Fibroblast of lung (primary cell): ENCODE measurements around the gene PREP. TPM values are rescaled to one million over a fixed set of nuclear protein-coding genes. Genes with fewer than 3 reads are reported as not detected.

Experiments used
- DNase-seq, 2 donors: peaks; one replicate each; pipeline versions ENCODE4 v3.0.0 to v3.0.0-alpha.2; 2010; ENCODE audit warnings: low read depth in 2 of 2
- H2AFZ ChIP-seq: 2 replicates; pipeline ENCODE4 v1.5.1; 2012; ENCODE audit warnings: low read length, control low read depth, inconsistent platforms
- H3K27ac ChIP-seq: 2 replicates; pipeline ENCODE4 v1.5.1; 2011; ENCODE audit warnings: low read length, control low read depth; ENCODE audit not compliant: insufficient read depth
- H3K27me3 ChIP-seq: 2 replicates; pipeline ENCODE4 v1.5.1; 2011; ENCODE audit warnings: mild to moderate bottlenecking, low read length; ENCODE audit not compliant: control insufficient read depth, insufficient read depth
- H3K36me3 ChIP-seq: 2 replicates; pipeline ENCODE4 v1.5.1; 2011; ENCODE audit warnings: low read length; ENCODE audit not compliant: control insufficient read depth, insufficient read depth
- H3K4me1 ChIP-seq: 2 replicates; pipeline ENCODE4 v1.5.1; 2011; ENCODE audit warnings: low read length; ENCODE audit not compliant: control insufficient read depth, insufficient read depth; ENCODE audit errors: extremely low read depth
- H3K4me2 ChIP-seq: 2 replicates; pipeline ENCODE4 v1.5.1; 2011; ENCODE audit warnings: low read length, control low read depth; ENCODE audit not compliant: insufficient read depth; ENCODE audit errors: extremely low read depth
- H3K4me3 ChIP-seq, 4 experiments: fragments of 200-600 bp in 1 of 4; sonication (generic) in 1 of 4; replicated peaks in 1 of 4; 2 replicates each; pipeline ENCODE4 v1.5.1; 2011 to 2016; ENCODE audit warnings: low read length in 4 of 4, low read depth in 3 of 4, mild to moderate bottlenecking in 3 of 4, control low read depth in 2 of 4, inconsistent platforms in 1 of 4, mixed read lengths in 1 of 4; ENCODE audit not compliant: insufficient read depth in 1 of 4; ENCODE audit errors: control extremely low read depth in 1 of 4
- H3K79me2 ChIP-seq: 2 replicates; pipeline ENCODE4 v1.5.1; 2012; ENCODE audit warnings: mild to moderate bottlenecking, low read length, inconsistent platforms; ENCODE audit not compliant: control insufficient read depth, insufficient read depth
- H3K9ac ChIP-seq: 2 replicates; pipeline ENCODE4 v1.5.1; 2011; ENCODE audit warnings: mild to moderate bottlenecking, low read length, control low read depth; ENCODE audit not compliant: insufficient read depth
- H3K9me3 ChIP-seq: 2 replicates; pipeline ENCODE4 v1.5.1; 2012; ENCODE audit warnings: low read depth, low read length; ENCODE audit not compliant: control insufficient read depth, insufficient read depth
- H4K20me1 ChIP-seq: 2 replicates; pipeline ENCODE4 v1.5.1; 2011; ENCODE audit warnings: low read length; ENCODE audit not compliant: control insufficient read depth, insufficient read depth; ENCODE audit errors: extremely low read depth
- EZH2 ChIP-seq: IDR thresholded peaks from 2 replicates; pipeline ENCODE4 v1.5.1; 2012; ENCODE audit warnings: low read length, control low read depth, mild to moderate bottlenecking; ENCODE audit errors: missing control alignments
- polyA plus RNA-seq, 2 donors: library from polyadenylated mRNA; depleted of rRNA in 1 of 2; stranded (reverse) in 1 of 2; unstranded in 1 of 2; fragments of >200 nt; gene quantifications; 2 replicates each; pipeline ENCODE4 v1.2.1, GENCODE V29; 2011 to 2012; ENCODE audit warnings: missing spikeins in 1 of 2
- total RNA-seq: library from RNA; depleted of rRNA; stranded (reverse); fragments of >200 nt; gene quantifications from 2 replicates; pipeline ENCODE4 v1.2.1, GENCODE V29; 2014
- TF ChIP-seq, protein P1 (sequence below), 2 donors: IDR thresholded peaks in 1 of 2; conservative IDR thresholded peaks in 1 of 2; 1 replicate in 1 of 2; 2 replicates in 1 of 2; pipeline ENCODE4 v1.5.1; 2011 to 2012; ENCODE audit warnings: low read length in 2 of 2, control low read depth in 1 of 2, inconsistent platforms in 1 of 2, low read depth in 1 of 2, mild to moderate bottlenecking in 1 of 2

The PREP gene
- total and polyA plus RNA-seq, 2 donors (not counting 1 experiment from before 2014, with no cell fraction given) = 18.3 to 30.7 TPM

DNA sequence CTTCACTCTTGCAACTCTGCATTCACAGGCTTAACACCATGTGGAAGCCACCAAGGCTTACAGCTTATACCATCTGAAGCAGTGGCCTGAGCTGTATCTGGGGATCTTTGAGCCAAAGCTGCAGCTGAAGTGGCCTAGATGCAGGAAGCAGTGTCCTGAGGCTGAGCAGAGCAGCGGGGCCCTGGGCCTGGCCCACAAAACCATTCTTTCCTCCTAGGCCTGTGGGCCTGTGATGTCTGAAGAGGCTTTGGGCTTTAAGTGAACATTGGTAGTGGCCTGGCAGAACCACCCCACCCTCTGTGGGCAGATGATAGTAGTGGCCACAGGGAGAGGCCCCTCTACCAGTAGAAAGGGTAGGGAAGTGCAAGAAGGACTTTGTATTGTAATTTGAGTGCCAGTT lies 6.9 kb upstream of the PREP start:
- no peak overlapping the region for H3K4me3 ChIP-seq
- H3K27me3 ChIP-seq = no peaks in the 10 kb centered on the region
- no peak overlapping the region for H3K27ac ChIP-seq
- no peak for DNase-seq
- H3K4me2 ChIP-seq = no peak overlapping the region
- no peaks in the 10 kb centered on the region for H4K20me1 ChIP-seq
- no peaks in the 10 kb centered on the region for H3K36me3 ChIP-seq
- no peak overlapping the region for H2AFZ ChIP-seq
- TF ChIP-seq, protein P1, sequence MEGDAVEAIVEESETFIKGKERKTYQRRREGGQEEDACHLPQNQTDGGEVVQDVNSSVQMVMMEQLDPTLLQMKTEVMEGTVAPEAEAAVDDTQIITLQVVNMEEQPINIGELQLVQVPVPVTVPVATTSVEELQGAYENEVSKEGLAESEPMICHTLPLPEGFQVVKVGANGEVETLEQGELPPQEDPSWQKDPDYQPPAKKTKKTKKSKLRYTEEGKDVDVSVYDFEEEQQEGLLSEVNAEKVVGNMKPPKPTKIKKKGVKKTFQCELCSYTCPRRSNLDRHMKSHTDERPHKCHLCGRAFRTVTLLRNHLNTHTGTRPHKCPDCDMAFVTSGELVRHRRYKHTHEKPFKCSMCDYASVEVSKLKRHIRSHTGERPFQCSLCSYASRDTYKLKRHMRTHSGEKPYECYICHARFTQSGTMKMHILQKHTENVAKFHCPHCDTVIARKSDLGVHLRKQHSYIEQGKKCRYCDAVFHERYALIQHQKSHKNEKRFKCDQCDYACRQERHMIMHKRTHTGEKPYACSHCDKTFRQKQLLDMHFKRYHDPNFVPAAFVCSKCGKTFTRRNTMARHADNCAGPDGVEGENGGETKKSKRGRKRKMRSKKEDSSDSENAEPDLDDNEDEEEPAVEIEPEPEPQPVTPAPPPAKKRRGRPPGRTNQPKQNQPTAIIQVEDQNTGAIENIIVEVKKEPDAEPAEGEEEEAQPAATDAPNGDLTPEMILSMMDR (conservative IDR thresholded peaks at IDR 0.05 in 1 of 2, IDR thresholded peaks at IDR 0.05 in 1 of 2; ENCODE audit: low read depth in 1 of 2, low read length in 2 of 2) = no peak
- no peak for TF ChIP-seq EZH2
- no peaks in the 10 kb centered on the region for H3K9me3 ChIP-seq
- H3K79me2 ChIP-seq = no peaks in the 10 kb centered on the region
- H3K4me1 ChIP-seq = no peaks in the 10 kb centered on the region
- no peak overlapping the region for H3K9ac ChIP-seq

DNA sequence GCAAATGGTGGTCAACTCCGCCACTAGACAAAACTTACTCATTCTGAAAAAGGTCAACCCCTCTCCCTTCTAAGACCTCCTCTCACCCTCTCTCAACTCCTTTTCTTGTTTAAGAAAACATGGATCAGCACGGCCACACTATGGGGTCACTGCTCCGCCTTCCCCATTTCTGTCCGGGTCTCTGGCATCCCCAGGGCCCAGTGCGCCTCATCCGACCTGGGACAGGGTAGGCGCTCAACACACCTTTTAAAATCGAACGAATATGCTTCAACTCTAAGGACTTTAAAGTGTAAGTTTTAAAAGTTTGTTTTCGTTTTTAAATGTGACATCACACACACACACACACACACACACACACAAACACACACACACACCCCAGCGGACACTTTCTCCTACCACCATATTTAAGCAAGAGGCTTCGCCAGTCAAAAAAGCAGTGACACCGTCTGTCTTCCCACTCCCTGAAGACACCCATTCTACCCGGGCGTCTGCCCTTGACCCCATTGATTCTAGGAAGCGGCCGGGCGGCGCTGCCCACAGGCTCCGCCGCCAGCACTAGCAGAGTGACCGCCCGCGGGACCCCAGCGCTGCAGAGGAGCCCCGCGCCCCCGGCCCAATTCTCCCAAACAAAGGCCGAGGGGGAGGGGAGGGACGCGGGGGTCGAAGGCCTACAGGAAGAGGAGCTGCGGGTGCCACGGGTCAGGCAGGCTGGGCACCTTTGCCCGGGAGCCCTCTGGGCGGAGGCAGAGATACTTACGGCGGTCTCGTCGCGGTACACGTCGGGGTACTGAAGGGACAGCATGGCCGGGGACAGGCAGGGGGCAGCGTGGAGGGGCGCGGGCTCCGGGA lies 568 bp downstream of the PREP start:
- Histone ChIP-seq H3K27me3 (no peaks in the 10 kb centered on the region), H3K27ac (peak overlapping the region; percentile 66), H3K36me3 (no peaks in the 10 kb centered on the region), H4K20me1 (no peaks in the 10 kb centered on the region), H2AFZ (peak overlapping the region; percentile 78), H3K79me2 (peaks cover 26% of the 10 kb centered on the region), H3K4me1 (peaks cover 2% of the 10 kb centered on the region), H3K4me2 (peak overlapping the region; percentile 89), H3K9me3 (no peaks in the 10 kb centered on the region), H3K9ac (peak overlapping the region; percentile 79), H3K4me3 (peak overlapping the region; percentile 74 to 92 (median 80))
- peak; percentile 47 to 56 for DNase-seq
- TF ChIP-seq, protein P1 (conservative IDR thresholded peaks at IDR 0.05 in 1 of 2, IDR thresholded peaks at IDR 0.05 in 1 of 2; ENCODE audit: low read depth in 1 of 2, low read length in 2 of 2) = peak in 1 of 2 donors; percentile 15
- no peak for TF ChIP-seq EZH2

DNA sequence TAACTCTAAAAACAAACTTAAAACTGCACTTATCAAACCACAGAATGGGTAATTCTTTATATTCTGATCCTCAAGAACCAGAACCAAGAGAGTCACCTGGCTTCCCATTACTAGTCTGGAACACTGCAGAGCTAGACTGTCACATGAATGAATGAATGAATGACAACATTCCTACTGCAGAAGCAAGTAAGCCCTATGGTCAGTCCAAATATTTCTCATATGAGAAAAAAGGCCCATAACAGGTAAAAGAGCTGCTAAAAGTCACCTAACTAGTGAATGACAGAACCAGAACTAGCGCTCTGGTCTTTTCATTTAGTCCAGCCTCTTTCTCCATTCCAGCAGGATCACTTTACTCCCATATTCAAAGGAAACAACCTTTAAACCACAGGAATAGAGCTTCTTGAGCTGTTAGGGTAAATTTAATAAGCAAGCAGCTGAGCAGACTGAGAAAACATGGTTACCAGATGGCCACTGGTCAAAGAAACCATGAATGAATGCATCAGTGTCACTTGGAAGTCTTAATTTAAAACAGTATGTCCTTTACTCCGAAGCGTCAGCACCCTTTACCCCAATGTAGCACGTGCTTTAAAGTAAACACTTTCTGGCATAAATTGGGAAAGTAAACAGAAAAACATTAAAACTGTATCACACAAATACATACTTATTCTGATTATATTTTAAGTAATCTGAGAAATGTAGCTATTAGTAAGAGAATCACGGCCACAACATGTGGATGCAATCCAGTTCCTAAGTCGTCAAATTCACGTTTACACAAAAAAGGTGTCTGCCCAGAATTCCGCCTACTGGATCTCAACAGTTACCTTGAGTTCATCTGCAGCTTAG lies 1.4 kb downstream of the PREP start:
- TF ChIP-seq, protein P1 (conservative IDR thresholded peaks at IDR 0.05 in 1 of 2, IDR thresholded peaks at IDR 0.05 in 1 of 2; ENCODE audit: low read depth in 1 of 2, low read length in 2 of 2) = no peak
- no peak for TF ChIP-seq EZH2
- Histone ChIP-seq H3K27me3 (no peaks in the 10 kb centered on the region), H3K36me3 (no peaks in the 10 kb centered on the region), H3K27ac (peak overlapping the region; percentile 66), H3K4me2 (peak overlapping the region; percentile 89), H4K20me1 (no peaks in the 10 kb centered on the region), H3K4me3 (peak overlapping the region; percentile 74 to 92 (median 80)), H3K9me3 (no peaks in the 10 kb centered on the region), H2AFZ (peak overlapping the region; percentile 47), H3K9ac (no peak overlapping the region), H3K4me1 (peaks cover 2% of the 10 kb centered on the region), H3K79me2 (peaks cover 26% of the 10 kb centered on the region)
- DNase-seq = peak; percentile 12 to 34
